DMS114 treated with DMSO at 0.1 percent for 48 hours (cell line): ENCODE data around the gene SLC51A.
A peak's percentile ranks its signal among the peaks of the same experiment; 100 is the strongest.
"Not testable (repeated sequence)": the region's sequence is repeated elsewhere in the genome, so short reads cannot be mapped to it uniquely, and the experiment has no call there.

Source experiments
- DNase-seq: peaks from one replicate; lab custom pipeline; 2025; ENCODE audit not compliant: unreplicated experiment; lab: John Stamatoyannopoulos, UW

Gene SLC51A

DNA sequence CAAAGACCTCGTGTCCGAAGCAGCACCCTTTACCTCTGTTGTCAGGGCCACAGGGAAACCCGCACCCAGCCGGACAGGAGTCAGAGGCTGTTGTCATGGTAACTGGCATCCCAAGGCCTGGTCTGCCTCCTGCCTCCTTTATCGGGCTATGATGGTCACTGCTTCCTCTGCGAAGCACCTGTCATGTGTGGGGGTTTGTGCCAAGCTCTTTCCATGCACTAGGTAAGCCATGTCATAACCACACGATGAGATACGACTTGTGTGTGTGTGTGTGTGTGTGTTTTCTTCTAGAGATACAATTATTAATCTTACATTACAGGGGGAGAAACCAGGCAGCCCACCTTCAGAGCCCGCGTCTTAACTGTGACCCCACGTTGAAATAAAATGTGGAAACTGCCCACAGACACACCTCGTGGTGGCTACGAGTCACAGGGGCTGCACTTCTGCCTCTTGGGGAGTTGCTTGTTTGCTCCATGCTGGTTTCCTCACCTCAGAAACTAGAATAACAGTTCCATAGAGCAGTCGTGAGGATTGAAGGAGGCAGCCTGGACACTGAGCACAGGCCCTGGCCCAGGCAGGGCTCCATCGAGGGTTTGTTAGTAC is 23.1 kb upstream of the SLC51A start:
- no peak for DNase-seq

GRCh38 chr3:196193736-196194541 is 22.4 kb upstream of the SLC51A start:
- DNase-seq = no peak

DNA sequence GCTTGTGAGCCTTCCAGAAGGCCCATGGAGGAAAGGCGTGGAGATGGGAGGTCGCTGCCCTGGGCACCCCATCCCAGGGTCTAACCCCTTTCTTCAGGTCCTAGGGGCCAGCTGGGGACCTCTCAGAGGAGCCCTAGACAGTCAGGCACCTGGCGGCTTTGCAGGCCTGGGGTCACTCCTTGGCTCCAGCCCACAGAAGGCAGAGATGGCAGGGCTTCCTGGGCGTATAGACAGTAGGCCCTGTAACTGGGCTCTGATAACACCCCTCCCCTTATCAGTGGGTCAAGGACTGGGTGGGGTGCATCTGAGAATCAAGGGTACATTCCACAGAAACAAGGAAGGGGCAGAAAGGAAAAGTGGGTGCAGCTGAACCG is 21.8 kb upstream of the SLC51A start:
- no peak for DNase-seq

- DNase-seq = no peak
Measured at GRCh38 chr3:196195664-196196265, 20.6 kb upstream of the SLC51A start.

DNA sequence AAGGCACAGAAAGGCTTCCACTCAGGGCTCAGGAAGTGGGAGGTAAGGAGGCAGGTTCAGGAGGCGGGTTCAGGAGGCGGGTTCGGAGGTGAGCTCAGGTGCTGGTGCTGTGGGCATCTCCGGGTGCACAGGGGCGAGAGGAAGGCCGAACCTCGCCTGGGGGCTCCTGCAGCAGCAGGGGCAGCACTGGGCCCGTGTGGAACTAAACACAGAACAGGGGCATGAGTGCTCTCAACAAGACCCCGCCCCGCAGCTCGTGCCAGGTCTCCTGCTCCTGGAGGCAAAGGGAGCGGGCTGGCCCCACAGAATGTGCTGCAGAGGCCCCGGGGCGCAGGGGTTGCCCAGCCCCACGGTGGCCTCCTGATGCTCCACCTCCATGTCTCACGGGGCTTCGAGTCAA is 18.8 kb upstream of the SLC51A start:
- DNase-seq = no peak

- no peak for DNase-seq
Measured at GRCh38 chr3:196198081-196198675, 18.2 kb upstream of the SLC51A start.

DNA sequence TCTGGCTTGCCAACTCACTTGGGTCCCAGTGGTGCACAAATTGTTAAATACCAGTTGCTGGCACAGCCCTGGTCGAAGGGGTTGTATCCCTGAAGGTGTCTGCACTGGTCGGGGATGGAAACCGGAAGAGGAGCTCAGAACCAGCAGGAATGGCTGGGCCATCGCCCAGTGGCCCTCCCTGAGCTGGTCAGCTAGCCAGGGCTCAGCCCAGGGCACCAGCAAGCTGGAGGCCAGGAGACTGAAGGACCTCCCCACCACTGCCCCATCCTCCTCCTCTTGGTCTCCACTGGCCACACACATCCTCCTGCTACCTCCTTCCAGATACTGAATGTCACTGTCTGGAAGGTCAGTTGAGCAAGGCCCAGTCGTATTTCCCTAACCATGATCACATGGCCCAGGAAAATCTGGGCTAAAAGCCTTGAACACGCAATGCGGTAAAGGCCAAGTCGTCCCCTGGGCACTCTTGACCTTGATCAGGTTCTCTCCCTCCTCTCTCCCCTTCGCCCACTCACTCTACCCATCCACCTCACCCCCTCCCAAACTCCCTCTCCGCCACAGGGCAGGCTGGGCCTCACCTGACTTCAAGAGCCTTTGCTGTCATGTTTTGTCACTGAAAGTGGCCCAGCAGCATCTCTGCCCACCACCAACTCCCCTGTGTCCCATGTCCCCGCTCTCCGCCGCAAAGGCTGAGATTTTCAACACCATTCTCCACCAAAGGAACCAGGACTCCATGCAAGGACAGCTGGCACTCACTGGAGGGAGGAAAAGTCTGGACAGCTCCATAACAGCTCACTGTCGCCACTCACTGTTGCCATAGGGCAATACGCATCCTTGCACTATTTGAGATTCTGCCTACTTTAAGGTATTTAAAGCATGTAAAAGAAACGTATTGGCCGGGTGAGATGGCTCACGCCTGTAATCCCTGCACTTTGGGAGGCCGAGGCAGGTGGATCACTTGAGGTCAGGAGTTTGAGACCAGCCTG is 17.3 kb upstream of the SLC51A start:
- DNase-seq = no peak

DNA sequence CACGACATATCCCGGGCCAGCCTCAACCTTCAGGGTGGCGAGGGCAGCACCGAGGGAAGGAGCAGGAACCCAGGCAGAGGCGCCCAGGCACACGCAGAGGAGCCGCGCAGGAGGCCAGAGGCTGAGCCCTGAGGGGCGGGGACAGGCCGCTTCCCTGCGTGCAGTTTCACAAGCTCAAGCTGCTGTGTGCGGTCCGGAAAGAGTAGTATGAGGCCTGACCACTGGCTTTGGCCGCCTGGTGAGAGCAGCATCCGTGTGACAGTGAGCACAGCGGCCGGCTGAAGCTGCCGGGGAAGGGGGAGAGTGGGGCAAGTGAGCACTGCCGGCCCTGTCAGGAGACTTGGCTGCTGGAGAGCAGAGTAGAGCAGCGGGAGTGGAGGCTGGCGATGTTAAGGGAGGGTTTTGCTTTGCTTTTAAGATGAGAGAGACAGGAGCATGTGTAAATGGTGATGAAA is 13.8 kb upstream of the SLC51A start:
- no peak for DNase-seq

GRCh38 chr3:196203846-196204245 is 12.5 kb upstream of the SLC51A start:
- no peak for DNase-seq

DNA sequence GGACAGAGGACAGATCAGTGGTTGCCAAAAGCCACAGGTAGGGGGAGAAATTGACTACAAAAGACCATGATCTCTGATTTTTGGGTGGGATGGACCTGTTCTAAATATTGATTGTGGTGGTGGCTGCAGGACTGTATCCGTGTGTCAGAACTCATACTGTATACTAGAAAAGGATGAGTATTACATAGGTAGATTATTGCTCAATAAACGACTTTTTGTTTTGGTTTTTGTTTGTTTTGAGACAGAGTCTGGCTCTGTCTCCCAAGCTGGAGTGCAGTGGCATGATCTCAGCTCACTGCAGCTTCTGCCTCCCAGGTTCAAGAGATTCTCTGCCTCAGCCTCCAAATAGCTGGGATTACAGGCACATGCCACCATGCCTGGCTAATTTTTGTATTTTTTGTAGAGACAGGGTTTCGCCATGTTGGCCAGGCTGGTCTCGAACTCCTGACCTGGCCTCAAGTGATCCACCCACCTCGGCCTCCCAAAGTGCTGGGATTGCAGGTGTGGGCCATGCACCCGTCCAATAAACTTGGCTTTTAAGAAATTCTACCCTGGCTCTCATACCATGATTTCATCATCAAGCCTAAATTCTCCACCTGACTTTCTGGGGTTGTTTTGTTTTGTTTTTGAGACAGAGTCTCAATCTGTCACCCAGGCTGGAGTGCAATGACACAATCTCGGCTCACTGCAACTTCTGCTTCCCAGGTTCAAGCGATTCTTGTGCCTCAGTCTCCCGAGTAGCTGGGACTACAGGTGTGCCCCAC is 10.7 kb upstream of the SLC51A start:
- not testable (repeated sequence) for DNase-seq

GRCh38 chr3:196207159-196207832 is 9.0 kb upstream of the SLC51A start:
- DNase-seq = no peak

DNA sequence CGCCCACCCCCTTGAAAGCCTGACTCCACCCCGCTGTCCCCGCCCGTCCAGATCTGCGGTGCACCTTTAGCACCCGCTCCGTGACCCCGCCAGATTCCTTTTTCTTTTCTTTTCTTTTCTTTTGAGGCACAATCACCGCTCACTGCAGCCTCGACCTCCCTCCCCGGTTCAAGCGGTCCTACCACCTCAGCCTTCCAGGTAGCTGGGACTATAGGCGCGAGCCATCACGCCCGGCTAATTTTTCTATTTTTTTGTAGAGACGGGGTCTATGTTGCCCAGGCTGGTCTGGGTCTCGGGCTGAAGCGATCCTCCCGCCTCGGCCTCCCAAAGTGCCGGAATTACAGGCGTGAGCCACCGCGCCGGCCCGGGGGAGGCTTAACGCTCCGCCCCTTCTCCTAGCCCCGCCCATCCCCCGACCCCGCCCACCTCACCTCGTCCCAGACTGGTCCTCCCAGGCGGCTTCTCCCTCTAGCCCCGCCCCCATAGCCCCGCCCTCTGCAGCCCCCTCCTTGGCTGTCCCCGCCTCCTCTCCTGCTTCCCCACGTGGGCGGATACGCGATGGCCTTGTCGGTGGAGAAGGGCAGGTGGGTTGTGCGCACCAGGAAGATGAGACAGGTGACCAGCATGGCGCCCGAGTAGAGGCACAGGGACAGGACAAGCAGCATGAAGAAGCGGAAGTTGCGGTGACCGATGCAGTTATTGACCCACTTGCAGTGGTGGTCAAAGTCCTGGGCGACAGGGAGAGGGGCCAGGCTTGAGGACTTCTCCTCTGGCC is 8.3 kb upstream of the SLC51A start:
- peak; percentile 18 for DNase-seq

- DNase-seq = no peak
Measured at GRCh38 chr3:196208942-196209695, 7.2 kb upstream of the SLC51A start.

GRCh38 chr3:196209944-196210672 is 6.2 kb upstream of the SLC51A start:
- DNase-seq = not testable (repeated sequence)

GRCh38 chr3:196210673-196211556 is 5.4 kb upstream of the SLC51A start, which contains the start of gene ZDHHC19:
Gene ZDHHC19, minus strand, starts transcription at chr3:196211400. Its CDS starts 85 bp downstream, at chr3:196211315.
- no peak for DNase-seq

DNA sequence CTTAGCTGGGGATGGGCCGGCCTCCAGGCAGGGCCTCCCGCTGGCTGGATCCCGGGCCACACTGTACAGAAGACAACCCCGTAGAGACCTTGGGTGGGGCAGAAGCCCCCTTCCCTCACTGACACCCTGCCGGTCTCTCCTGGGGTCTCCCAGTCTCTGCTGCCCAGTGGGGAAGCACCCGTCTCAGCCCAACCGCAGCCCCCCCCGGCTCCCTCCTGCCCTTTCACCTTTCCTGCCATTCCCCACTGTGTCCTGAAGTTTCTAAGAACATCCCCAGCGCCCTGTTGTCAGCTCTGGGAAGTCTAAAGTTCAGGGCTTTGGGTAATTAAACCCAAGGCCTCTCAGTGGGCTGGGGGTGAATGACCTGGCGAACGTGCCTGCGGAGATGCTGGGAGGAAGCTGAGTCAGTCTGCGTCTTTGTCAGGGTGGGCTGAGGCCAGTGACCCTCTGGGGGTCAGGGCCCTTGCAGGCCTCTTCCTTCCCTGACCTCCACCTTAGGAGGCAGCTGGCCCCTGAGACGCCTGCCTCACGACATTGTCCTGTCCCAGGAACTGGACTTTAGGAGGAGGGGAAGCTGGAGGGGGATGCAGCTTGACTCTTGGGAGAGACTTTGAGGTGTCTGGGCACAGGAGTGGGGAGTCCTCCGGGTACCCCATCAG is 1.4 kb upstream of the SLC51A start:
- DNase-seq = no peak
